C4-2B (cell line): ENCODE data around the gene KLHL25.

Experiments
- ZFX ChIP-seq: fragments of 450-650 bp; IDR thresholded peaks from 2 replicates; pipeline ENCODE4 v1.6.1; 2017
- TF ChIP-seq, protein P1 (sequence below): fragments of 450-650 bp; conservative IDR thresholded peaks from 2 replicates; pipeline ENCODE4 v1.5.1; 2017; ENCODE audit warnings: mild to moderate bottlenecking

DNA sequence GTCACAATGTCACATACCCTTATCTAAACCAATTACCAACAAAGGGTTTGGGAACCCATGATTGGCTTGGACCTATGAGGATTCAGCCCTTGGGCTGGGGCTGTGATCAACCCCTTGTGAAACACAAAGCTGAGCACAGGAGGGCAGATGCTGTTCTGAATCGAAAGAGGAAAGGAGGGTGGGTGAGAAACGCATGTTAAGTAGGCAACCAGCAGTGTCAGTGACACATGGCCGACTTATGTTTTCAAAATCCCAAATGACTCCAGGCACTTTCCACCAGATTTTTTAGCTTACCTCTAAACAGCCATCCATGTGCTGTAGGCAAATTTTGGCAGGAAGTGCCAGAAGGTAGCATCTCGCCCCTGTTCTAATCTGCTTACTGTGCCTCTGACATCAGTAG is 34.1 kb upstream of the KLHL25 start:
- TF ChIP-seq, protein P1, sequence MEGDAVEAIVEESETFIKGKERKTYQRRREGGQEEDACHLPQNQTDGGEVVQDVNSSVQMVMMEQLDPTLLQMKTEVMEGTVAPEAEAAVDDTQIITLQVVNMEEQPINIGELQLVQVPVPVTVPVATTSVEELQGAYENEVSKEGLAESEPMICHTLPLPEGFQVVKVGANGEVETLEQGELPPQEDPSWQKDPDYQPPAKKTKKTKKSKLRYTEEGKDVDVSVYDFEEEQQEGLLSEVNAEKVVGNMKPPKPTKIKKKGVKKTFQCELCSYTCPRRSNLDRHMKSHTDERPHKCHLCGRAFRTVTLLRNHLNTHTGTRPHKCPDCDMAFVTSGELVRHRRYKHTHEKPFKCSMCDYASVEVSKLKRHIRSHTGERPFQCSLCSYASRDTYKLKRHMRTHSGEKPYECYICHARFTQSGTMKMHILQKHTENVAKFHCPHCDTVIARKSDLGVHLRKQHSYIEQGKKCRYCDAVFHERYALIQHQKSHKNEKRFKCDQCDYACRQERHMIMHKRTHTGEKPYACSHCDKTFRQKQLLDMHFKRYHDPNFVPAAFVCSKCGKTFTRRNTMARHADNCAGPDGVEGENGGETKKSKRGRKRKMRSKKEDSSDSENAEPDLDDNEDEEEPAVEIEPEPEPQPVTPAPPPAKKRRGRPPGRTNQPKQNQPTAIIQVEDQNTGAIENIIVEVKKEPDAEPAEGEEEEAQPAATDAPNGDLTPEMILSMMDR = no peak
- no peak for TF ChIP-seq ZFX
